Heart left ventricle (tissue), 16 donors: ENCODE measurements around the gene NHSL2. TPM values are rescaled to one million over a fixed set of nuclear protein-coding genes. Genes with fewer than 3 reads are reported as not detected.

Experiments used
- ATAC-seq, 4 donors: fragments of 200-7000 bp; cut with Tn5 transposase; one replicate each; pipeline ENCODE4 v1.9.1; 2020 to 2022; ENCODE audit warnings: moderate library complexity in 4 of 4, mild to moderate bottlenecking in 3 of 4, moderate number of reproducible peaks in 1 of 4
- DNase-seq, 5 donors: peaks; one replicate each; pipeline ENCODE4 v3.0.0-alpha.2; 2020
- H3K27ac ChIP-seq, 12 donors: fragments of 200-600 bp; sonication (generic) in 4 of 12; one replicate each; pipeline versions ENCODE4 v1.5.0 to v1.8.0; 2016 to 2022; ENCODE audit warnings: mild to moderate bottlenecking in 2 of 12
- H3K27me3 ChIP-seq, 9 donors: fragments of 200-600 bp; sonication (generic) in 2 of 9; one replicate each; pipeline versions ENCODE4 v1.5.1 to v1.8.0; 2016 to 2022; ENCODE audit warnings: mild to moderate bottlenecking in 3 of 9
- H3K36me3 ChIP-seq, 9 donors: fragments of 200-600 bp; sonication (generic) in 2 of 9; one replicate each; pipeline versions ENCODE4 v1.5.0 to v1.8.0; 2018 to 2022; ENCODE audit warnings: mild to moderate bottlenecking in 2 of 9
- H3K4me1 ChIP-seq, 12 donors: fragments of 200-600 bp; sonication (generic) in 4 of 12; one replicate each; pipeline versions ENCODE4 v1.5.0 to v1.8.0; 2016 to 2022; ENCODE audit warnings: mild to moderate bottlenecking in 3 of 12
- H3K4me3 ChIP-seq, 12 donors: fragments of 200-600 bp; sonication (generic) in 4 of 12; one replicate each; pipeline versions ENCODE4 v1.5.0 to v1.8.0; 2017 to 2022; ENCODE audit warnings: mild to moderate bottlenecking in 9 of 12, moderate library complexity in 4 of 12
- H3K9me3 ChIP-seq, 12 donors: fragments of 200-600 bp; sonication (generic) in 4 of 12; one replicate each; pipeline versions ENCODE4 v1.5.0 to v1.8.0; 2016 to 2022; ENCODE audit warnings: mild to moderate bottlenecking in 1 of 12
- POLR2A ChIP-seq, 2 donors: fragments of 450-650 bp; IDR thresholded peaks; one replicate each; pipeline ENCODE4 v1.6.1; 2017; ENCODE audit warnings: antibody characterized with exemption in 2 of 2, mild to moderate bottlenecking in 2 of 2, moderate library complexity in 2 of 2
- WGBS, 4 donors: extraction: QIAGEN DNeasy Blood & Tissue Kit in 2 of 4; methylation state at CpG; one replicate each; pipeline versions ENCODE4 v1.1.5 to v1.1.7; 2013 to 2018; 5-methylcytosine and 5-hydroxymethylcytosine counted together
- intact Hi-C, 10 donors: fragments of 100-400 bp; cut with DNase I; formaldehyde crosslinking; loops; one replicate each; pipeline versions ENCODE4 v1.11.1 to v1.14.2; 2022
- polyA plus RNA-seq, 2 donors: library from polyadenylated mRNA; stranded (reverse); fragments of 200-250 nt; gene quantifications; one replicate each; pipeline ENCODE4 v1.2.3, GENCODE V29; 2013
- total RNA-seq, 9 donors: library from RNA; depleted of rRNA in 2 of 9; stranded (reverse); fragments of >200 nt in 2 of 9; fragmentation: NEBNext Ultra II Directional in 3 of 9; extraction: Animal tissue kit (Norgen Biotek cat#: 25700) in 3 of 9; gene quantifications; one replicate each; pipeline versions ENCODE4 v1.1.0 to v1.2.4, GENCODE V29; 2016 to 2023
- TF ChIP-seq, protein P1 (sequence below), 12 donors: fragments of 200-600 bp; sonication (generic) in 4 of 12; IDR thresholded peaks; one replicate each; pipeline versions ENCODE4 v1.5.0 to v1.8.0; 2018 to 2022; ENCODE audit warnings: antibody characterized with exemption in 12 of 12, mild to moderate bottlenecking in 5 of 12
- donor health status: ischemic (EF 13 %, LVEDD 7.1; RV severe dilation, severe dysfunction).
- donor health status: healthy with polysubstance abuse.
- donor health status: DM: no; HTN: yes; CAD: no.
- donor health status: DM: no; HTN: no; CAD: no.
- donor health status: ischemic (EF 25% LVEDD 6.9; RV normal size, moderate dysfunction).
- donor health status: ischemic (EF 25% LVEDD 5.7; RV mildly dilated, moderate dysfunction).
- donor health status: healthy.
- donor health status: DM: yes; HTN: yes; CAD: no.
- donor health status: ischemic (EF 35%, LVEDD 5.7; RV mildly dilated, moderate dysfunction).
- donor health status: nonischemic (EF 11% LVEDD 7.7; RV severe dilation, severe dysfunction).
- donor health status: DM: yes; HTN: yes; CAD: no.
- donor health status: PGD.
- donor health status: ischemic (EF 29% LVEDD 5.4; RV normal size, mild dysfunction).
- donor health status: nonischemic (EF 23%, LVEDD 6.1; RV moderate dilation, normal function).

The NHSL2 gene
- total and polyA plus RNA-seq, 11 donors = 1.8 to 14.0 (median 5.8) TPM

DNA sequence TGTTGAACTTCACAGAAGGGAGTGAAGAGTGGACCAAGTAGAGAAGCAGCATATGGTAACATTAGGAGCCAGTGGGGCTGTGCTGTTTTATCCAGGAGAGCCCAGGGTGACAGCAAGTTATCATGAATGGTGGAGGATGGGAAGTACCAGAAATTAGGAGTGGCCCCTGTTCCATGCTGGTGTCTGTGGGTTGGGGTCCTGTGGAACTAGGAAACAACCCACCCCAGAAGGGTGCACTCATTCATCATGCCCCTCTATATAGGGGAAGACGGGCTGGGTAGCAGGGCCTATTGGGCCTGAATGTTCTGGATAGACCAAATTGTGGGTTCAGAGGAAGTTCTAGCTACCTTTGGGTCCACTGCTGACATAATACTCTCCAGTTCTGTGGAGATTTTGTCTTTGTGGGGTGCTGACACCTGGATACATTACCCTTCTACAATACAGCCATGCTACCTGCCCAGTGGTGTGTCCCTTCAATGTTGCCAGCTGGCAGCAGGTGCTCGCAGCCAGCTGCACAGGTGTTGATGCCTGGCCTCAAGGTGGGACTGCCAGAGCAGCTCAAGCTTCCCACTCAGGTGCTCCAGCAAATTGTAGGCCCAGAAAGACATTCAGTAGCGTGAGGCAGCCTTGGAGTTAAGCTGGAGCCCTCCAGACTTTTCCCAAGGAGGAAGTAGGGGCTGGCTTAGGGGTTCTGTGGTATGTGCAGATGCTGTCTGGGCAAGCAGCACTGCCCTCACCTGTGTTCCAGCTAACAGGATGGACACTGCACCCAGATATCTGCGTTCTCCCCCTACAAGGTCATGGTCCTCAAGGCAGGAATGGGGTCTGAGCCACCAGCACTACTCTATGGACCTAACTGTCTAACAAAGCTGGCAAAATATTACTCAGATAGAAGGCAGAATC lies 106.5 kb downstream of the NHSL2 start:
- Histone ChIP-seq H3K27ac (no peak overlapping the region), H3K4me3 (no peak overlapping the region), H3K27me3 (peaks cover 0 to 43% (median 0%) of the 10 kb centered on the region in 9 donors), H3K9me3 (no peaks in the 10 kb centered on the region), H3K4me1 (peaks cover 0 to 19% (median 4%) of the 10 kb centered on the region in 12 donors), H3K36me3 (no peaks in the 10 kb centered on the region)
- ATAC-seq = no peak
- WGBS, 4 donors = 69 to 100% (median 88%) methylated on average over 3 to 4 of the region's 4 CpGs
- intact Hi-C loops = loop anchor here in 2 of 10 donors (5.0 kb wide), 1 partner anchor 110 kb away; no protein-coding TSS in a partner anchor
- TF ChIP-seq, protein P1, sequence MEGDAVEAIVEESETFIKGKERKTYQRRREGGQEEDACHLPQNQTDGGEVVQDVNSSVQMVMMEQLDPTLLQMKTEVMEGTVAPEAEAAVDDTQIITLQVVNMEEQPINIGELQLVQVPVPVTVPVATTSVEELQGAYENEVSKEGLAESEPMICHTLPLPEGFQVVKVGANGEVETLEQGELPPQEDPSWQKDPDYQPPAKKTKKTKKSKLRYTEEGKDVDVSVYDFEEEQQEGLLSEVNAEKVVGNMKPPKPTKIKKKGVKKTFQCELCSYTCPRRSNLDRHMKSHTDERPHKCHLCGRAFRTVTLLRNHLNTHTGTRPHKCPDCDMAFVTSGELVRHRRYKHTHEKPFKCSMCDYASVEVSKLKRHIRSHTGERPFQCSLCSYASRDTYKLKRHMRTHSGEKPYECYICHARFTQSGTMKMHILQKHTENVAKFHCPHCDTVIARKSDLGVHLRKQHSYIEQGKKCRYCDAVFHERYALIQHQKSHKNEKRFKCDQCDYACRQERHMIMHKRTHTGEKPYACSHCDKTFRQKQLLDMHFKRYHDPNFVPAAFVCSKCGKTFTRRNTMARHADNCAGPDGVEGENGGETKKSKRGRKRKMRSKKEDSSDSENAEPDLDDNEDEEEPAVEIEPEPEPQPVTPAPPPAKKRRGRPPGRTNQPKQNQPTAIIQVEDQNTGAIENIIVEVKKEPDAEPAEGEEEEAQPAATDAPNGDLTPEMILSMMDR (IDR thresholded peaks at IDR 0.05) = no peak
- no peak for TF ChIP-seq POLR2A (IDR thresholded peaks at IDR 0.05)
- DNase-seq = no peak

- Histone ChIP-seq H3K4me1 (peaks cover 0 to 19% (median 4%) of the 10 kb centered on the region in 12 donors), H3K27me3 (peaks cover 0 to 38% (median 0%) of the 10 kb centered on the region in 9 donors), H3K27ac (peak overlapping the region in 8 of 12 donors; percentile 38 to 80 (median 50)), H3K4me3 (peak overlapping the region in 8 of 12 donors; percentile 12 to 47 (median 32)), H3K36me3 (no peaks in the 10 kb centered on the region), H3K9me3 (no peaks in the 10 kb centered on the region)
- WGBS, 4 donors = 5 to 30% (median 13%) methylated on average over 37 to 70 of the region's 70 CpGs
- TF ChIP-seq, protein P1 (IDR thresholded peaks at IDR 0.05) = peak; percentile 54 to 86 (median 78)
- no peak for TF ChIP-seq POLR2A (IDR thresholded peaks at IDR 0.05)
- intact Hi-C loops = loop anchor here in 8 of 10 donors (1.0 to 5.0 kb wide), 3 partner anchors 108 to 109 kb away; no protein-coding TSS in a partner anchor
- peak; percentile 90 to 98 (median 98) for ATAC-seq
- peak; percentile 85 to 92 (median 89) for DNase-seq
Observed at GRCh38 chrX:72018277-72019112, 107.8 kb downstream of the NHSL2 start.

- no peak for ATAC-seq
- Histone ChIP-seq H3K4me3 (no peak overlapping the region), H3K9me3 (no peaks in the 10 kb centered on the region), H3K36me3 (no peaks in the 10 kb centered on the region), H3K4me1 (peaks cover 0 to 19% (median 4%) of the 10 kb centered on the region in 12 donors), H3K27me3 (peaks cover 0 to 30% (median 0%) of the 10 kb centered on the region in 9 donors), H3K27ac (peak overlapping the region in 4 of 12 donors; percentile 14 to 57 (median 28))
- TF ChIP-seq, protein P1 (IDR thresholded peaks at IDR 0.05) = no peak
- no peak for TF ChIP-seq POLR2A (IDR thresholded peaks at IDR 0.05)
- no peak for DNase-seq
- intact Hi-C loops = loop anchor here in 6 of 10 donors (2.0 to 5.0 kb wide), 2 partner anchors 107 to 108 kb away; no protein-coding TSS in a partner anchor
- WGBS, 4 donors = 73 to 82% (median 80%) methylated on average over 3 of the region's 3 CpGs
Observed at GRCh38 chrX:72019487-72019886, 108.8 kb downstream of the NHSL2 start.
